Right cardiac atrium (tissue), 5 donors: Measurements from ENCODE around the gene GALNT1. TPM values are rescaled to one million over a fixed set of nuclear protein-coding genes. Genes with fewer than 3 reads are reported as not detected.
A peak's percentile ranks its signal among the peaks of the same experiment; 100 is the strongest.

ENCODE experiments used
- ATAC-seq, 2 donors: fragments of 200-7000 bp; cut with Tn5 transposase; one replicate each; pipeline versions ENCODE4 v1.8.0 to v1.9.1; 2020; ENCODE audit warnings: moderate library complexity in 2 of 2, mild to moderate bottlenecking in 1 of 2
- DNase-seq, 3 donors: peaks; one replicate each; pipeline ENCODE4 v3.0.0-alpha.2; 2020
- H3K27ac ChIP-seq: one replicate; pipeline ENCODE4 v1.5.1; 2013; ENCODE audit warnings: mild to moderate bottlenecking, low read length, control low read depth, moderate library complexity
- H3K27me3 ChIP-seq: one replicate; pipeline ENCODE4 v1.6.1; 2013; ENCODE audit not compliant: control insufficient read depth, insufficient read depth
- H3K4me1 ChIP-seq: one replicate; pipeline ENCODE4 v1.6.1; 2013; ENCODE audit warnings: low read length; ENCODE audit not compliant: control insufficient read depth, insufficient read depth
- H3K4me3 ChIP-seq: one replicate; pipeline ENCODE4 v1.5.1; 2013; ENCODE audit warnings: low read length, control low read depth
- H3K9me3 ChIP-seq: one replicate; pipeline ENCODE4 v1.6.1; 2013; ENCODE audit warnings: low read length; ENCODE audit not compliant: control insufficient read depth
- WGBS: extraction: QIAGEN DNeasy Blood & Tissue Kit; methylation state at CpG from one replicate; pipeline ENCODE4 v1.1.7; 2013; 5-methylcytosine and 5-hydroxymethylcytosine counted together
- intact Hi-C, 4 donors: fragments of 100-400 bp; cut with DNase I; formaldehyde crosslinking; loops; one replicate each; pipeline versions ENCODE4 v1.11.0 to v1.14.0; 2022 to 2023
- polyA plus RNA-seq: library from polyadenylated mRNA; stranded (reverse); fragments of 200-250 nt; gene quantifications from one replicate; pipeline ENCODE4 v1.2.3, GENCODE V29; 2013
- total RNA-seq, 4 donors: library from RNA; stranded (reverse); fragmentation: NEBNext Ultra II Directional; extraction: Animal tissue kit (Norgen Biotek cat#: 25700); gene quantifications; one replicate each; pipeline ENCODE4 v1.2.1, GENCODE V29; 2021
- donor health status: healthy with polysubstance abuse.
- donor health status: DM: no; HTN: yes; CAD: no.
- donor health status: DM: no; HTN: no; CAD: no.
- donor health status: DM: no; HTN: yes; CAD: no; lungs with severe emphysema.
- donor health status: DM: yes; HTN: yes; CAD: no.

Gene GALNT1
- total and polyA plus RNA-seq, 5 donors: 17.8 to 60.3 (median 55.6) TPM

GRCh38 chr18:35716169-35716831, 134.8 kb downstream of the GALNT1 start:
- 77% methylated on average over 4 of the region's 4 CpGs for WGBS
- no peak overlapping the region for H3K27ac ChIP-seq
- no peaks in the 10 kb centered on the region for H3K9me3 ChIP-seq
- no peaks in the 10 kb centered on the region for H3K27me3 ChIP-seq
- DNase-seq (no peak), ATAC-seq (no peak)
- no peaks in the 10 kb centered on the region for H3K4me1 ChIP-seq
- intact Hi-C loops: no loop called here
- no peak overlapping the region for H3K4me3 ChIP-seq

- DNase-seq (no peak), ATAC-seq (no peak)
- WGBS: 94% methylated on average over 5 of the region's 5 CpGs
- H3K4me3 ChIP-seq: no peak overlapping the region
- H3K9me3 ChIP-seq: no peaks in the 10 kb centered on the region
- H3K27ac ChIP-seq: no peak overlapping the region
- intact Hi-C loops: no loop called here
- no peaks in the 10 kb centered on the region for H3K4me1 ChIP-seq
- no peaks in the 10 kb centered on the region for H3K27me3 ChIP-seq
Observed at GRCh38 chr18:35717182-35717581, 135.6 kb downstream of the GALNT1 start.

GRCh38 chr18:35721431-35722081, 140.0 kb downstream of the GALNT1 start:
- Histone ChIP-seq H3K4me1 (no peaks in the 10 kb centered on the region), H3K4me3 (no peak overlapping the region), H3K27ac (no peak overlapping the region), H3K9me3 (no peaks in the 10 kb centered on the region), H3K27me3 (no peaks in the 10 kb centered on the region)
- intact Hi-C loops: no loop called here
- no peak for ATAC-seq
- 89% methylated on average over 6 of the region's 6 CpGs for WGBS
- no peak for DNase-seq

GRCh38 chr18:35728676-35729075, 147.1 kb downstream of the GALNT1 start:
- WGBS: 67% methylated on average over 3 of the region's 3 CpGs
- intact Hi-C loops: no loop called here
- Histone ChIP-seq H3K27ac (no peak overlapping the region), H3K9me3 (no peaks in the 10 kb centered on the region), H3K4me3 (no peak overlapping the region), H3K4me1 (no peaks in the 10 kb centered on the region), H3K27me3 (no peaks in the 10 kb centered on the region)
- ATAC-seq: no peak
- DNase-seq: no peak

GRCh38 chr18:35729991-35730668, 148.6 kb downstream of the GALNT1 start:
- 69% methylated on average over 3 of the region's 3 CpGs for WGBS
- ATAC-seq (no peak), DNase-seq (no peak)
- H3K27ac ChIP-seq: no peak overlapping the region
- intact Hi-C loops: loop anchor here in 1 of 4 donors (10.0 kb wide), 1 partner anchor 345 kb away; no protein-coding TSS in a partner anchor
- no peak overlapping the region for H3K4me3 ChIP-seq
- H3K27me3 ChIP-seq: no peaks in the 10 kb centered on the region
- H3K4me1 ChIP-seq: no peaks in the 10 kb centered on the region
- no peaks in the 10 kb centered on the region for H3K9me3 ChIP-seq

- 51% methylated on average over 12 of the region's 12 CpGs for WGBS
- no peak overlapping the region for H3K27ac ChIP-seq
- no peaks in the 10 kb centered on the region for H3K9me3 ChIP-seq
- ATAC-seq (peak; percentile 25 to 55), DNase-seq (peak in 2 of 3 donors; percentile 54 to 73)
- intact Hi-C loops: loop anchor here in 1 of 4 donors (10.0 kb wide), 1 partner anchor 346 kb away; no protein-coding TSS in a partner anchor
- no peaks in the 10 kb centered on the region for H3K4me1 ChIP-seq
- no peaks in the 10 kb centered on the region for H3K27me3 ChIP-seq
- H3K4me3 ChIP-seq: no peak overlapping the region
Observed at GRCh38 chr18:35730691-35731370, 149.3 kb downstream of the GALNT1 start.

GRCh38 chr18:35731701-35732100, 150.2 kb downstream of the GALNT1 start:
- Histone ChIP-seq H3K27ac (no peak overlapping the region), H3K9me3 (no peaks in the 10 kb centered on the region), H3K4me3 (no peak overlapping the region), H3K4me1 (no peaks in the 10 kb centered on the region), H3K27me3 (no peaks in the 10 kb centered on the region)
- DNase-seq (no peak), ATAC-seq (no peak)
- intact Hi-C loops: loop anchor here in 1 of 4 donors (10.0 kb wide), 1 partner anchor 347 kb away; no protein-coding TSS in a partner anchor

- ATAC-seq (peak; percentile 59 to 84), DNase-seq (peak in 2 of 3 donors; percentile 28 to 50)
- H3K4me1 ChIP-seq: no peaks in the 10 kb centered on the region
- H3K9me3 ChIP-seq: no peaks in the 10 kb centered on the region
- H3K4me3 ChIP-seq: no peak overlapping the region
- H3K27ac ChIP-seq: no peak overlapping the region
- intact Hi-C loops: loop anchor here in 1 of 4 donors (10.0 kb wide), 1 partner anchor 347 kb away; no protein-coding TSS in a partner anchor
- no peaks in the 10 kb centered on the region for H3K27me3 ChIP-seq
- 97% methylated on average over 1 of the region's 1 CpG for WGBS
Observed at GRCh38 chr18:35732162-35732561, 150.6 kb downstream of the GALNT1 start.

- H3K9me3 ChIP-seq: no peaks in the 10 kb centered on the region
- peak in 2 of 3 donors; percentile 49 to 69 for DNase-seq
- WGBS: 57% methylated on average over 1 of the region's 1 CpG
- intact Hi-C loops: loop anchor here in 1 of 4 donors (10.0 kb wide), 1 partner anchor 348 kb away; no protein-coding TSS in a partner anchor
- no peaks in the 10 kb centered on the region for H3K27me3 ChIP-seq
- H3K27ac ChIP-seq: no peak overlapping the region
- H3K4me1 ChIP-seq: no peaks in the 10 kb centered on the region
- peak; percentile 58 to 70 for ATAC-seq
- no peak overlapping the region for H3K4me3 ChIP-seq
Observed at GRCh38 chr18:35732636-35733035, 151.1 kb downstream of the GALNT1 start.

GRCh38 chr18:35733408-35733807, 151.9 kb downstream of the GALNT1 start:
- H3K27ac ChIP-seq: peak overlapping the region; percentile 61
- H3K4me3 ChIP-seq: no peak overlapping the region
- H3K27me3 ChIP-seq: no peaks in the 10 kb centered on the region
- intact Hi-C loops: loop anchor here in 1 of 4 donors (10.0 kb wide), 1 partner anchor 349 kb away; no protein-coding TSS in a partner anchor
- no peaks in the 10 kb centered on the region for H3K4me1 ChIP-seq
- no peaks in the 10 kb centered on the region for H3K9me3 ChIP-seq
- 69% methylated on average over 7 of the region's 7 CpGs for WGBS
- DNase-seq: no peak
- no peak for ATAC-seq
